ENCODE data around the gene CFAP46. TPM values are rescaled to one million over a fixed set of nuclear protein-coding genes. Genes with fewer than 3 reads are reported as not detected.

Gene CFAP46
- total RNA-seq, 1 donor from 2014 or later: 5.2 TPM

GRCh38 chr10:132783940-132784865 is 158.2 kb downstream of the CFAP46 start:
- no peak for TF ChIP-seq CTCF (IDR thresholded peaks at IDR 0.05; ENCODE audit: partially characterized antibody, unreplicated experiment)
- H3K9me3 Mint-ChIP-seq (ENCODE audit: unreplicated experiment): peaks cover 7% of the 10 kb centered on the region
- H3K4me1 Mint-ChIP-seq (ENCODE audit: low read depth, unreplicated experiment): peaks cover 2% of the 10 kb centered on the region
- DNase-seq: no peak
- H3K36me3 Mint-ChIP-seq (ENCODE audit: unreplicated experiment): peaks cover 3% of the 10 kb centered on the region
- H3K27me3 Mint-ChIP-seq (ENCODE audit: unreplicated experiment): peaks cover 19% of the 10 kb centered on the region
- peak overlapping the region; percentile 67 for H3K4me3 Mint-ChIP-seq (ENCODE audit: unreplicated experiment)
- H3K27ac Mint-ChIP-seq (ENCODE audit: unreplicated experiment): peak overlapping the region; percentile 43

- no peak for TF ChIP-seq CTCF (IDR thresholded peaks at IDR 0.05; ENCODE audit: partially characterized antibody, unreplicated experiment)
- H3K4me1 Mint-ChIP-seq (ENCODE audit: low read depth, unreplicated experiment): peaks cover 3% of the 10 kb centered on the region
- H3K27ac Mint-ChIP-seq (ENCODE audit: unreplicated experiment): no peak overlapping the region
- H3K27me3 Mint-ChIP-seq (ENCODE audit: unreplicated experiment): peaks cover 19% of the 10 kb centered on the region
- no peak for DNase-seq
- H3K36me3 Mint-ChIP-seq (ENCODE audit: unreplicated experiment): peaks cover 3% of the 10 kb centered on the region
- peaks cover 7% of the 10 kb centered on the region for H3K9me3 Mint-ChIP-seq (ENCODE audit: unreplicated experiment)
- peak overlapping the region; percentile 67 for H3K4me3 Mint-ChIP-seq (ENCODE audit: unreplicated experiment)
These were observed 159.0 kb downstream of the CFAP46 start for GRCh38 chr10:132783165-132783939.

GRCh38 chr10:132781556-132781955 is 160.8 kb downstream of the CFAP46 start:
- Mint-ChIP-seq H3K27me3 (ENCODE audit: unreplicated experiment) (peaks cover 19% of the 10 kb centered on the region), H3K9me3 (ENCODE audit: unreplicated experiment) (peaks cover 7% of the 10 kb centered on the region), H3K36me3 (ENCODE audit: unreplicated experiment) (peaks cover 3% of the 10 kb centered on the region), H3K4me3 (ENCODE audit: unreplicated experiment) (no peak overlapping the region), H3K27ac (ENCODE audit: unreplicated experiment) (no peak overlapping the region), H3K4me1 (ENCODE audit: low read depth, unreplicated experiment) (peaks cover 4% of the 10 kb centered on the region)
- TF ChIP-seq CTCF (IDR thresholded peaks at IDR 0.05; ENCODE audit: partially characterized antibody, unreplicated experiment): no peak
- no peak for DNase-seq

GRCh38 chr10:132780356-132780755 is 162.0 kb downstream of the CFAP46 start:
- Mint-ChIP-seq H3K27me3 (ENCODE audit: unreplicated experiment) (peaks cover 18% of the 10 kb centered on the region), H3K27ac (ENCODE audit: unreplicated experiment) (no peak overlapping the region), H3K4me3 (ENCODE audit: unreplicated experiment) (no peak overlapping the region), H3K9me3 (ENCODE audit: unreplicated experiment) (peaks cover 9% of the 10 kb centered on the region), H3K4me1 (ENCODE audit: low read depth, unreplicated experiment) (peaks cover 4% of the 10 kb centered on the region), H3K36me3 (ENCODE audit: unreplicated experiment) (peaks cover 3% of the 10 kb centered on the region)
- no peak for TF ChIP-seq CTCF (IDR thresholded peaks at IDR 0.05; ENCODE audit: partially characterized antibody, unreplicated experiment)
- DNase-seq: no peak

Data from glutamatergic neuron (in vitro differentiated cells).